Amniotic stem cell (primary cell): ENCODE measurements around the gene LEF1.

Source experiments
- DNase-seq: peaks from one replicate; lab custom pipeline; 2025; lab: John Stamatoyannopoulos, UW

LEF1 gene

DNA sequence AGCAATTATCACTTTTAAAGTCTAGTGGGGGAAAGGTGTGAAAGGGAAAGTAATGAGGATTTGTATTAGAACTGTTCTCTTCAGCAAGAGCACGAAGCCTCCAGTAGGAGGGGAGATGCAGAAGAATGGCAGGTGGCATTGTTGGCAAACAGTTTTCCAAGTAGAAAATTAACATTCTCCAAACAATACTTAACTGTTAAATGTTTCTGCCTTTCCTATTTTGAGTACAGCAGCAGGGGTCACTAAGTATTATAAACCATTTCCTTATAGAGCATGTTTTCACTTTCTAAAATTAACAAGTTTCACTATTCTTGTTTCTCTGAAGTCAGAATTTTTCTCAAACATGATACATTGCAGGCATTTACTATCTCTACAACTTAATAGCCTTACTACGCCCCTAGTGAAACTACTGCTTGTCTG is 58.7 kb downstream of the LEF1 start:
- no peak for DNase-seq

DNA sequence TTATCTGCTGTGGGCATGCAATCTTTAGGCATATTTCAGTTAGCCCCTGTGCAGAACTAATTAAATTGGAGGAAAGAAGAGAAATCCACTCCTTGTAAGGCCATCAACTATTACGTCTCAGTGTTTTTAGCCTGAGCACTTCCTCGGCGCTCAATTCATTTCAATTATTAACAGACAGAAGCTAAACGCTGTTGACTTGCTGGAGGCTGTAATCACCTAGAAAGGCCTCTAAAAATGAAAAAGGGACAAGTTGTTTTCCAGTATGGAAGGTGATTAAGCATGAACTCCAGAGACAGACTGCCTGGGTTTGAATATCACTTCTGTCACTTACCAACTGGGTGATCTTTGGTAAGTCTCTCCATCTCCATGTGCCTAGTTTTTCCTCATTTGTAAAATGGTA is 59.6 kb downstream of the LEF1 start:
- DNase-seq = no peak

DNA sequence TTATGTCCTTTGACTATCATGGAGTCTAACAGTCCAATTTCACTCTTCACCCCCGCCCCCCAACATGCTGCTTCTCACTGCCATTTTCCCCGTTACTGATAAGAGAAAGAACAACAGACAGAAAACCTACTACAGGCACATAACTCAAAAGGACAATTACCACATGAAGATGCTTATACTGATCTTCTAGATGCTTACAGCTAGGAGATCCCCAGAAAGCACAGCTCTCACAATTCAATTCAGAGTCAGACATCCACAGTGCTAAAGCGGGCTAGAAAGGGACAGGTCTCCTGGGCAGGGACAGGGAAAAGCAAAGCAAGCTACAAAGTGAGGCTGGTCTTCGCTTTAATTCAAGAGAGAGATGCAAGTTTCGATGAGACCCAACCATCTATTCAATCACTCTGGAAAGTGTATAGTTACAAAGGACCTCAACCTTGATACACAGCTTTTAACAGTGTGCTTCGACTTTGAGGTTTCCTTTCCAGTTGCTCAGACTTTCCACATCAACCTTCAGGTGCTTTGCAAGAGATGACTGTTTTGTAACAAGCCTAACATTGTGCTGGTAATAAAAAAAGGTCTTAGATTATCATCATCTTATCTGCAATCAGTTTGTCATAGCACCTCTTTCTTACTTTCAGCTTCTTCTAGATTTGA is 60.9 kb downstream of the LEF1 start:
- DNase-seq = no peak

DNA sequence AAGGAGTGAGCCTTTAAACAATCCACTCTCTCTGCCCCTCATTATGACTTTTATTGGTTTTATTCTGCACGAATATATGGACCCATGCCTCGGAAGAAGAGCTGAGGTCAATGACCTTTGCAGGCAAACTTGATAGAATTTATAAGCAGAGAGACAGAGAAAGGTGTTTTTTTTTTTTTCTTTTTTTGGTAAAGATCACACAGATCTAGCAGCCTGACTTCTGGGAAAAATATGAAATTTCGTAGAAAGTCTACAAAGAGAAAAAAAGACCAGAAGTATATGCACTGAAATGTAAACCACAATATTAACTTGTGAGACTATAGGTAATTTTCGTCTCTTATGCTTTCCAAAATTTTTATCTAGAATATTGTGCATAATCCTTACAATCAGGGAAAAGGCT is 61.6 kb downstream of the LEF1 start:
- DNase-seq = no peak

DNA sequence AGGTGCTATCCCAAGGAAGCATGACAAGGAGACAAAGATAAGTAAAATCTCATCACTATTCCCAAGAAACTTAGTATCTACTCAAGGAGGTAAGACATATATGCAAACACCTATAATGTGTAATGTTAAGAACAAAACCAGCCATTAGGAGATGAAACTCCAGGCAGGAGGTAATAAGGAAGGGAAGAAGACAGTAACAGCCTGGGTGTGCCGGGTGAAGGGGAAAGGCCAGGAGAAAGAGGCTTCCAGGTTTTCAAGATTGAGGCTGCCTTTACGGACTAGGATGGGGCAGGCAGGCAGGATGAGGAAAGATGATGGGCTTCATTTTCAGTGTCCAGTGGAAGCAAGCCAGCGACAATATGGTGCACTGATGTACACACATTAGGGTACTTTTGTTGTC is 62.5 kb downstream of the LEF1 start:
- no peak for DNase-seq

DNA sequence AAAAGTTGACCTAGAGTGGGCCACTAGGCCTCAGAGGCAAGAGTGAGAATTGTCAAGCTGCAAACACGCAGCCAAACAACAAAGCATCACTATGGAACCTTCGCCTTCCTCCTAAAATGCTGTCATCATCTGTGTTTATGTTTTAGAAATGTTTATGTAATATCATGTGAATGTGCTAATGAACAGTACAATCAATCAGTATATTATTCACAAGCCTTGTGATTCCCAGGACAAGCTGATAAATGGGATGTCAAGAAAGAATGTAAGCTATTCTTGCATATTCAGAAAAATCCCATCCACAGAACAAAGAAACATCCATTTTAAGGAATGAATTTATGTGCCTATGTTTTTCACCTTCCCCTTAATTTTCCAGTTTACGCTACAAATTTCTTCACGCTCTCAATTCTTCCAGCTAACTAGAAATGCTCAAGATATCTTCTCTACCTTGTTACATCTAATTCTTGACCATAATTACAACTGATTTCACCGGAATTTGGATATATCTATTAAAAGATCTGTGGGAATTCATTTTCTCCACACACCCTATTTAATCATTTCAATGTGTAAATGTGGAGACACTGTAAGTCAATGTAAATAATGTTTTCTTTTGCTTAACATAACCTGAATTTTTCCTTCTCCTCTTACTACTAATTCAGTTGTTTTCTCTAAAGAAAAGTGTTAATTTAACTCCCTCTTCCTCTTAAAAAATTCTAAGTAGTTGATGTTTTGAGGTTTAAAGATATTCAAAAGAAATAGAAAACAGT is 65.5 kb downstream of the LEF1 start:
- DNase-seq = no peak

DNA sequence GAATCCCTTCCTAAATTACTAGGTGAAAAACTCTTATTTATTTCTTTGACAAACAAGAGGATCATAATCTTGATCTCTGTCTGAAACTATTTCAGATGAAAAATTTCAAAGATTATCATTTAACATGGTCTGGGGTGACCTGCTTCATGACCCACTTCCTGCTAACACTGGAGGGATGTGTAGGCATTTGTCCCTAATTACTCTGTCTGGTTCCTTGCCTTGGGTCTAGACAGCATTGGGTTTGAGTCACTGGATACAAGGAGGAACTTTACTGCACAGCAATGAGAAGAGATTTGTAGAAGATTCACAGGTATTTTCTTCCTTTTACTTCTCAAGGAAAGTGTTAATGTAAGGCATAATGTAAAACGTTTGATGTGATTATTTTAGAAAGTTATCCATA is 67.9 kb downstream of the LEF1 start:
- DNase-seq = no peak

DNA sequence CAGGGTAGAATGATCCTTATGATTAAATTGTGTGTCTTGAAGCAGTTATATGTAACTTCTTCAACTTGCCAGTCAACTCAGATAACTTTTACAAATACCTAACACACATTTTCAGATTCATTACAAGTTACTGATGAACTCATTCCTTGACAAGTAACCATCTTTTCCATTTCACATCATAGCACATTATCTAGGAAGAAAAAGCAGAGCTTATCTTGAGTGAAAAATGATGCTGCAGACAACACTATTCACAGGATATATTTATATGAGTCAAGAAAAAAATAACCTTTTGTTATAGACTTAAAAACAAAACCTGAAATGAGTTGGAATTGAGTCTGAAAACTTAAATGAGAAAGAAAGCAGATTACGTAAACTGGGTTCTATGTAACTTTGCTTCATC is 68.9 kb downstream of the LEF1 start:
- DNase-seq = no peak

DNA sequence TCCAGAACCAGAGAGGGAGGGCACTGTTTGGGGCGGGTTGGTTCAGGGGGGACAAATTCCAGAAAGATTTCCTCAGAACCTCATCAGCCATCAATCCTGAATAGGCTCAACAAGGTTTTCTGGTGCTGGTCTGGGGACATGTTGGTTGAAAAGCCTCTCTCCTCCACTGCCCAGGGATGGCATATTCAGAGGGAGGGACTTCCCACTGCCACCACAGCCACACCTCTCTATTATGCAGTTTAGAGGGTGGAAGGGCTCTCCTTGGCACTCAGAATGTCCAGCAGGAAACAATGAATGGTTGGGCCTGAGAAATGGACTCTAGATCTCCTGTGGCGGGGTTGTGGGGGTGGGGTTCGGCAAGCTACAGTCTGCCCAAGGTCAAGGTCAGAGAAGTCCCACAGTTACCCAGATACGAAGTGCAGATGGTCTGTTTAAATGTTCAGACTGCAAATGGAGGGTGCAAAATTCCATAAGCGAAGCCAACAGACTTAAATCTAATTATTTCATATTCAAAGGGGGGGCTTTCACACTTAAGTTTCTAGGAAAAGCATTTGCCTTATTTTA is 70.7 kb downstream of the LEF1 start:
- DNase-seq = no peak

DNA sequence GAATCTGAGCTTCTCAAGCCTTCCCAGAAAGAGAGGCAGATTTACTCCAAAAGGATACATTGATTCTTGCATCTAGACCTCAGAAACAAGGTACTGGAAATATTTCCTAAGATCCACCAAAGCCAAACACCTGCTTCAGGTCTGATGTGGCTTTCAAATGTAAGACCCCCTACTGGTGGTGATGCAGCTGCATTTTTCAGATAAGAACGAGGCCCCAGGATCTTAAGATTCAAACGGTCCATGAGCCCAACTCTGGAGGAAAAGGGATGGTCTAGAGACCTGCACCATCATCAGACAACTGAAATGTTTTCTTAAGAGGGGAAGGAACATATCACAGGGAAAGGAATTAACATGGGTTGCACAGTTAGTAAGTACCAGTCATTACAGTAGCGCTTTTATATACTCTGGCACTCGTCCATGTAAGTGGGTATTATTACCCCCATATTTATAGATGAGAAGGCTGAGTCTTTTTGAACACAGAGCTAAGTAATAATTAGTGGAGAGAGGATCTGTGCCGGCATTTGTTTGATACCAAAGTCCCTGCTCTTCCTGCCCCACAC is 73.7 kb downstream of the LEF1 start:
- no peak for DNase-seq

DNA sequence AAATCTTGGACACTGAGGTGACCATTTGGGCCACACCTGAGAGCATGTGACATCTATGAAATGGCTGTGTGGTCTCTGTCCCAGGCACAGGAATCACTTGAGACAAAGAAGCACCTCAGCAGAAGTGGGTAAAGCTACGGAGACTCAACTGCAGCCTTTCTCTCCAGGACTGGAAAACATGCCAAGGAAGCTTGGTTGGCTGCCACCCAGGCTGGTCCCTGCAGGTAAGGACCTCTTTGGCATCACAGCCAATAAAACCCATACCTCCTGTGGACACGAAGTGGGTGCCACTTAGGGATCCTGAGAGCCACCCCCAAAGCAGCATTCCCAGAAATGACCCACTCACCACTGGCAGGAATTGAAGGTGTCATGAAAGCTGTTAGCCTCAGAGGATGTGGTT is 74.6 kb downstream of the LEF1 start:
- no peak for DNase-seq

DNA sequence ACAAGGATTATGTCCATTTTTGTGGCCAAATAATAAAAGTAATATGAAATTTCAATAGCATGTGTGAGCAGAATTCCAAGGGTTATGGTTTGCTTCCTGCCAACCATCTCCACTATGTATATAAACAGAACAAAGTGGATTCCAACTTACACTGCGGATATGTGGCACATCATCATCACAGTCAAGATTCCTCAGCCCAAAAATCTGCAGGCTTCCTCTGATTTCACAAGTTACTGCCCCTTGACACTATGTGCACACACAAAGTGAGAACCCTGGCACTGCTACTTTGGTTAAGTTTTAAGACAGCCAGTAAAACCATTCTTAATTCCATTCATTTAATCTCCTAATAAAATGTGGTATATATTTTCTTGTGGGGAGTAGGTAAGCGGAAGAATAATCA is 76.4 kb downstream of the LEF1 start:
- no peak for DNase-seq

DNA sequence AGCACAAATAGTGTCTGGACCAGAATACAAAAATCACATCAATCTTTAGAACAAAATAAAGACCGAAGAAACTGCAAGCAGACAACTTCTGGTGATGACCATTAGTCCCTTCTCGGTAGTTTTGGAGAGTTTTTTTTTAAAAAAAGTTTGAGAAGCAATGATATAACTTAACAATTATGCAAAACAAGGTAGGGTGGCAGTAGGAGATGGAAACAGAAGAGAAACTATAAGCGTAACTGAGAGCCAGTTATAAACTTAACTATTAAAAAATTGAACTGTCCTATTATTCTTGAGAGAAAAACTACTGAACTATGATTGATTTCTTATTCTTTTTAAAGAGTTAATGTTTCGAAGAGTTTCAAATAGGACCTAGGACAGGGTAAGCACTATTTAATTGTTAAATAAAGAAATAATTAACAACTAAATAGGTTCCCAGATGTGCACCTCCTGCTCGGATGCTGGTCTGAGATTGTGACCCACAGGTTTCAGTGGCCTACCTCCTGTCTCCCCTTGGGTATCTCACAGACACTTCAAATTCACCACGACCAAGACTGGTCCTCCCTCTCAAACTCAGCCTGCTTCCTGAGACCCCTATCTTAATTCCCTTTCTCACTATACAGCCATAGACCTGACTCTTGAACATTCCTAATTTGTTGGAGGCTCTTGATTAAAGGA is 81.3 kb downstream of the LEF1 start:
- no peak for DNase-seq

DNA sequence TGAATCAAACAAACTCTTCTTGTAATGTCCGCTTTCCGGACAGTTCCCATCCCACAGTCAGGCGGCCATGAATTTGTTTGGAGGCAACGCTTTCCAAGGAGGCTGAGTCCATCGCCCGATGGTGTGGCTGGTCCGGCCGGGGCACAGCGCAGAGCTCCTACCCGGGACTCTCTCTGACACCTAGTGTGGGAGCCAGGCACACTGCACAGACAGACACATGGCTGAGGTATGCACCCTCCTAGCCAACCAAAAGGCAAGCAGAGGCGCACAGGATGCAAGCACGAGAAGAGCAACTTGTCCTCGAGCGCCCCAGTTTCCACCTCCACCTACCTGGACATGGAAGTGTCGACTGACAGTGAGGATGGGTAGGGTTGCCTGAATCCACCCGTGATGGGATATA is 87.5 kb downstream of the LEF1 start:
- no peak for DNase-seq

DNA sequence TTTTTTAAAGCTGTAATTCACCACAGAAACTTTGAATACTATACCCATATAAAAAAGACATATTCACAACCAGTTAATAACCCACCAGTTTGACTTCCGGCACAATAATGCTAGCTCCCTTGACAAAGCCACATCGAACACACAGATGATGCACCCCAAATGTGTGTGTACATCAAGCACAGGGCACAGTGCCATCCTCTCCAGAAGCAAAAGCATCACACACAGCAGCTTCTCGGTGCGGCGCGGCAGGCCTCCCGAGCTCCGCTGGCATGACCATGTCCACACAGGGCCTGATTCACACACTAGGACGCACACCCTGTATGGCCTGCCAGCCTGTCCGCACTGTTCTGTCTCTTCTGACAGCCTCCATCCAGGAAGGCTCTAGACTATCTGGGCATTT is 88.0 kb downstream of the LEF1 start:
- DNase-seq = no peak

DNA sequence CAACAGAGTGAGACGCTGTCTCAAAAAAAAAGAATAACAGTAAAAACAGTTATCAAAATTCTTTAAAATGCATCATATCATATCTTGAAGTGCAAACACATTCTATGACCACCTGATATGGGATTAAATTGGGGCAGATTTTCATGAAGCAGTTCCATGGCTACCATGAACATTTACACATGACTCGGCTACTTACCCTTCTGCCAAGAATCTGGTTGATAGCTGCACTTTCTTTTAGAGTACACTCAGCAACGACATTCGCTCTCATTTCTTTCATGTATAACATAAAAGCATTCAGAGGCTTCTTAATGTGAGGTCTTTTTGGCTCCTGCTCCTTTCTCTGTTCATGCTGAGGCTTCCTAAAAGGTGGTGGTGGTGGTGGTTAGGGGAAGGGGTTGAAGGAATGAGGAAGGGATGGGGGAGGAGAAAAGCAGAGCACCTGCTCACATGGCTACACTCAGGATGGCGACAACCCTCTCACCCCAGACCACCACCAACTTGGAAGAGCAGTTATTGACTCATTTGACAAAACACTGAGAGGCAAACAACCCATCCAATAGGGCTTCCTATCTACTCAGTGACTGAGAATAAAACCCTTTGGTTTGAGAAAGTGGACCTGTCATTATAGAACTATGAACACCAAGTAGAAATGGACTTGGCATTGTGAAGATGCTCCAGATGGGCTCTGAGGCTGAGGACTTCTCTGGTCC is 90.6 kb downstream of the LEF1 start:
- no peak for DNase-seq

DNA sequence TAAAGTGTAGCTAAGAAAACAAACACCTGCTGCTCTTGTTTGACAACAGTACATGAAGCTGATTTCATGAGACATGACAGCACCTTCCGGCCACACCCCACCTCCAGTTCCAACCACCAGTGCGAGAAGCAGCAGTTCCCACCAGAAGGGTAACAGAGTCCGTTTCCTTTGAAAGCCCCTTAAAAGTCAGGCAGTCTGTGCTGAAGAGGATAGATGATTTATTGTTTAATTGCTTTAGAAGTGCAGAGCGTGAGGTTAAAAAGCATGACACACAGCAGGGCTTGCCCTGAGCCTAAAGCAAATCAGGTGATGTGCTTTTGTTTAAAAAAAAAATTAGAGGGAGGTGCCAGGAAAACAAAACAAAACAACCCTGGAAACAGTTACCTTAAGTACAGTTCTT is 96.4 kb downstream of the LEF1 start:
- DNase-seq = no peak

DNA sequence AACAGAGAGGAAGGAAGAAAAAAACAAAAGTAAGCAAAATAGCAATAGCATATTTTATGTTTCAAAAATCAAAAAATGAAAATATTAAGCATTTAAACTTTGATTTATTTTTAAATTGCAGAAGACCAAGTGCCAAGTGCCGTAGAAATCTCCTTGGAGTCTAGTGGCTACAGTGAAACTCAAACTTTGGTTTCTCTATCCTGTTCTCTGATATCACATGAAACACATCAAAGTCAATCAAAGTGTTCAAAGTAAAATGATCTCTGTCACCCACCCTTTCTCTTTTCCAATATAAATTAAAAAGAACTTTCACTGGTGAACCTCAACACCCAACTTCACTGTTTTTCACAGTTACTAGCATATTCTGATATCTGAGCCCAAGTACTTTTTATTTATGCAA is 98.0 kb downstream of the LEF1 start:
- DNase-seq = no peak

DNA sequence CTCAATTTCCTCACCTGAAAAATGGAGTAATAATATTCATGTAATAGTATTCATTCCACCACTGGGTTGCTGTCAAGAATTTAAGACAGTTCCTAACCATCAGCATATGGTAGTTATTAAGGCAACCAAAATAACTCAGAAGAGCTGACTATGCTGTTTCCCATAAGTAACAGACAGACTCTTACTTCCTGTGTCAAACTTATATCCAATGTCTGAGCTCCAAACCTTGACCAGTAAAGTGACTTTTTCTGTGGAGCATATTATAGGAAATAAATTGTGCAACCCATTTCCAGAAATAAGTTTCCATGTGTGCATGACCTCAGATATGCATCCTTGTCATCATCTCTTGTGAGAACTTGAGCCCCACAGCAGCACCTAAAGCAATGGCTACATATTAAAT is 100.3 kb downstream of the LEF1 start:
- DNase-seq = no peak

DNA sequence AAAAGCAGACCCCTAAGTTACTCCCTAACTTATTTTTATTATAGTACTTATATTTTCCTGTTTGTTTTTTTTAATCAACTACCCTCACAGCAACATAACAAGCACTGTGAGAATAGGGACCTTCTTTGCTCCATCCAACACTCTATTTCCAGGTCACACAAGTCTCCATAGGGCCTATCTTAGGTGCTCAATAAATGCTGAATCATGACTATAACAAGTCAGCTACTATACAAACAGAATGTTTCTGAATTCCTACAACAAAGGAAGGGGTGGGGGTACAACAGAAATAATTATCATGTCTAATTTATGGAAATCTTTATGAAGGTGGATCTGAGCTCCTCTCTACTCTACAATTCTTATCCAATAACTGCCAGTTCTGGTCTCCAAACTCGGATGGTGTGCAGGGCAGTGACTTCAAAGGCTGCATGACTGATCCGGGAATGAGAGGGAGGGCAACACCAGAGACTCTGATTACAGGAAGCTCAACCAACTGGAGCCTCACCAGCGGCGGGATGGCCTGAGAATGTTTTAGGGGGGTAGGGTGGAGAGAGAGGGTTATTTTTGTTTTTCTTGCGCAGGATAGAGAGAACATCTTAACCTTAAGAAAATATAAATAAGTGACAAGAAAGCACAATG is 107.9 kb downstream of the LEF1 start:
- DNase-seq = no peak

DNA sequence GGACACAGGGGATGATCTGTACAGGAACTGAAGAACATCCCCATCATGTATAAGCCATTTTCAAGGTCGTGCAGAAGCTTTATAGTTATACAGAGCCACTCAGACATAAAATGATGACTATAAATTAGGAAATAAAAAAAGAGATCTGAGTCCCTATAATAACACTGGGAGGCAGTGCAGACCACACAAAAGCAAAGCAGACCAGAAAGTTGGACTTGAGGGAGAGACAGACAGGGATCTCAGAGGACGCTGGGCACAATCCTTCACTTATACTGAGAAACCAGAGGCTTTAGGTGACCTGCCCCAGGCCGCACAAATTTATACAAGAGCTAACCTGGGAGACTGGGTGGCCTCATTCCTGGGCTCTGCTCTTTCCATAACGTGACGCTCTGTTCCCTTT is 108.6 kb downstream of the LEF1 start:
- no peak for DNase-seq
